Ascending aorta (tissue), 2 donors: ENCODE results near the gene CNPY4. TPM values are rescaled to one million over a fixed set of nuclear protein-coding genes. Genes with fewer than 3 reads are reported as not detected.

ENCODE experiments used
- DNase-seq, 2 donors: peaks; one replicate each; pipeline ENCODE4 v3.0.0-alpha.2; 2019; ENCODE audit warnings: low spot score in 2 of 2
- H3K27ac ChIP-seq, 2 donors: fragments of 200-600 bp; sonication (generic); one replicate each; pipeline ENCODE4 v1.5.1; 2016 to 2017; ENCODE audit warnings: mild to moderate bottlenecking in 1 of 2
- H3K27me3 ChIP-seq: fragments of 200-600 bp; sonication (generic); one replicate; pipeline ENCODE4 v1.5.1; 2017
- H3K36me3 ChIP-seq, 2 donors: fragments of 200-600 bp; sonication (generic); one replicate each; pipeline ENCODE4 v1.5.1; 2016
- H3K4me1 ChIP-seq, 2 donors: fragments of 200-600 bp; sonication (generic); one replicate each; pipeline ENCODE4 v1.5.1; 2016 to 2017; ENCODE audit warnings: mild to moderate bottlenecking in 1 of 2
- H3K4me3 ChIP-seq, 2 donors: fragments of 200-600 bp; sonication (generic); one replicate each; pipeline ENCODE4 v1.5.1; 2016 to 2017; ENCODE audit warnings: mild to moderate bottlenecking in 1 of 2
- H3K9me3 ChIP-seq, 2 donors: fragments of 200-600 bp; sonication (generic); one replicate each; pipeline ENCODE4 v1.5.1; 2016
- intact Hi-C: fragments of 100-400 bp; cut with DNase I; formaldehyde crosslinking; loops from one replicate; pipeline ENCODE4 v1.15.1; 2023
- total RNA-seq: library from RNA; depleted of rRNA; stranded (reverse); fragments of >200 nt; gene quantifications from one replicate; pipeline ENCODE4 v1.1.0, GENCODE V29; 2016
- TF ChIP-seq, protein P1 (sequence below), 3 experiments: fragments of 200-600 bp in 2 of 3; fragments of 450-650 bp in 1 of 3; sonication (generic) in 2 of 3; IDR thresholded peaks; one replicate each; pipeline ENCODE4 v1.5.1; 2016 to 2019; ENCODE audit warnings: antibody characterized with exemption in 3 of 3, mild to moderate bottlenecking in 1 of 3, moderate library complexity in 1 of 3

Gene CNPY4
- total RNA-seq, 1 donor from 2014 or later = 1.4 TPM

DNA sequence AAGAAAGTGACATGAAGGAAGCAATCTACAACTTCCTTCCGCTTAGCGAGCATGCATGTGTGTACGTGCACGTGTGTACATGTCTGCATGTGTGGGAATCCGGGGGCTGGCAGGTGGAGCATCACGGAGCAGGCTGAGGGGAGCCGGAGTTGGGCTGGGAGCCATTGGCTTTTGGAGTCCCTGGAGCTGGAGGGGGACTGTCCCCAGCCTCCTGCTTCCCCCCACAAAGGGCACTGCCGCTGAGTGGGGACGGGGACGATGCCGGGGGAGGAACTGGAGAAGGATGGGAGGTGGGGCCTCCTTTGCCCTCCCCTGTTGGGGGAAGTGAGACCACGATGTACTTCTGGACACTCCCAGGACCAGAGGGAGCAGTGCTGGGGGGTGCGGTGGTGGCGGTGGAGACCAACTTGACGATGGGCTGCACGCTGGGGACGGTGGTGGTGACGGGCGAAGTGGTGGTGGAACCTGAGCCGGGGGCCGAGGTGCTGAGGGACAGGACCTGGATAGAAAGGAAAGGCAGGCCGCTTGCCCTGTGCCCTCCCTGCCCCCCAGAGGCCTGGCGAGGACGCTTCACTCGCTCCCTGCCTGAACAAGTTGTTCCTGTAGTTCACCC, 12.2 kb upstream of the CNPY4 start:
- Histone ChIP-seq H3K9me3 (no peaks in the 10 kb centered on the region), H3K27me3 (no peaks in the 10 kb centered on the region), H3K27ac (no peak overlapping the region), H3K36me3 (peaks cover 64 to 79% of the 10 kb centered on the region in 2 donors), H3K4me3 (no peak overlapping the region), H3K4me1 (no peaks in the 10 kb centered on the region)
- intact Hi-C loops = no loop called here
- TF ChIP-seq, protein P1, sequence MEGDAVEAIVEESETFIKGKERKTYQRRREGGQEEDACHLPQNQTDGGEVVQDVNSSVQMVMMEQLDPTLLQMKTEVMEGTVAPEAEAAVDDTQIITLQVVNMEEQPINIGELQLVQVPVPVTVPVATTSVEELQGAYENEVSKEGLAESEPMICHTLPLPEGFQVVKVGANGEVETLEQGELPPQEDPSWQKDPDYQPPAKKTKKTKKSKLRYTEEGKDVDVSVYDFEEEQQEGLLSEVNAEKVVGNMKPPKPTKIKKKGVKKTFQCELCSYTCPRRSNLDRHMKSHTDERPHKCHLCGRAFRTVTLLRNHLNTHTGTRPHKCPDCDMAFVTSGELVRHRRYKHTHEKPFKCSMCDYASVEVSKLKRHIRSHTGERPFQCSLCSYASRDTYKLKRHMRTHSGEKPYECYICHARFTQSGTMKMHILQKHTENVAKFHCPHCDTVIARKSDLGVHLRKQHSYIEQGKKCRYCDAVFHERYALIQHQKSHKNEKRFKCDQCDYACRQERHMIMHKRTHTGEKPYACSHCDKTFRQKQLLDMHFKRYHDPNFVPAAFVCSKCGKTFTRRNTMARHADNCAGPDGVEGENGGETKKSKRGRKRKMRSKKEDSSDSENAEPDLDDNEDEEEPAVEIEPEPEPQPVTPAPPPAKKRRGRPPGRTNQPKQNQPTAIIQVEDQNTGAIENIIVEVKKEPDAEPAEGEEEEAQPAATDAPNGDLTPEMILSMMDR (IDR thresholded peaks at IDR 0.05) = no peak
- DNase-seq = no peak

DNA sequence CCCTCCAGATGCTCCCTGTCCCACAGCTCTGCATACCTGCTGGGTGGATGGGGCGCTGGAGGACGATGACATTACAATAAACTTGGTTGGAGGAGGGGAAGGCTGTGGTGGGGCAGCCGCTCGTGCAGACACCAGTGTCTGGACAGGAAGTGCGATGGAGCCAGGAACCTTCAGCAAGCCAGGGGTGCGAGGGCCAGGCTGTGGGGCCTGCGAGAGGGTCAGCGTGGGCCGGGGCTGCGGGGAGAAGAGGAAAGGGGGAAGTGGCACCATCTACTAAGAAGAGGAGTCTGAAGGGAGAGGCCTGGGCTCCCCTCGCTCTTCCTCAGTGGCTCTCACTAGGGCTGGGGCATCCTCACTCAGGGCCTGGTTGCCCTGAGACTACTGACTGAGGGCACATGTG, 11.5 kb upstream of the CNPY4 start:
- H3K9me3 ChIP-seq = no peaks in the 10 kb centered on the region
- no peak for DNase-seq
- TF ChIP-seq, protein P1 (IDR thresholded peaks at IDR 0.05) = no peak
- H3K27ac ChIP-seq = no peak overlapping the region
- H3K4me3 ChIP-seq = no peak overlapping the region
- intact Hi-C loops = no loop called here
- no peaks in the 10 kb centered on the region for H3K27me3 ChIP-seq
- H3K36me3 ChIP-seq = peaks cover 71 to 86% of the 10 kb centered on the region in 2 donors
- H3K4me1 ChIP-seq = no peaks in the 10 kb centered on the region

- no peak overlapping the region for H3K4me3 ChIP-seq
- intact Hi-C loops = no loop called here
- H3K4me1 ChIP-seq = no peaks in the 10 kb centered on the region
- DNase-seq = no peak
- no peaks in the 10 kb centered on the region for H3K9me3 ChIP-seq
- no peak overlapping the region for H3K27ac ChIP-seq
- H3K36me3 ChIP-seq = peaks cover 80 to 92% of the 10 kb centered on the region in 2 donors
- TF ChIP-seq, protein P1 (IDR thresholded peaks at IDR 0.05) = no peak
- no peaks in the 10 kb centered on the region for H3K27me3 ChIP-seq
These were observed 9.8 kb upstream of the CNPY4 start for GRCh38 chr7:100109521-100110163.

DNA sequence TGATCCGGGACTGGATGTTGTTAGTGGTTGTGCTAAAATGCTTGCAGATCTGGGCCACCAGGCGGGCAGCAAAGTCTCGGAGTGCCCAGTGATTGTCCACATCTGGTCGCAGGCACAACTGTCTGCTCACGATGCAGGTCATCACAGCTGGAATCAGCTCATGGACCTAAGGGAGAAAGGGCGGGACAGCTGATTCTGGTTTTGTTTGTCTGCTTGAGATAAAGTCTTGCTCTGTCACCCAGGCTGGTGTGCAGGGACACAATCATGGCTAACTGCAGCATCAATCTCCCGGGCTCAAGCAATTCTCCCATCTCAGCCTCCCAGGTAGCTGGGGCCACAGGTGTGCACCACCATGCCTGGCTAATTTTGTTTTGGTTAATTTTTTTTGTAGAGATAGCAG, 8.3 kb upstream of the CNPY4 start:
- intact Hi-C loops = no loop called here

DNA sequence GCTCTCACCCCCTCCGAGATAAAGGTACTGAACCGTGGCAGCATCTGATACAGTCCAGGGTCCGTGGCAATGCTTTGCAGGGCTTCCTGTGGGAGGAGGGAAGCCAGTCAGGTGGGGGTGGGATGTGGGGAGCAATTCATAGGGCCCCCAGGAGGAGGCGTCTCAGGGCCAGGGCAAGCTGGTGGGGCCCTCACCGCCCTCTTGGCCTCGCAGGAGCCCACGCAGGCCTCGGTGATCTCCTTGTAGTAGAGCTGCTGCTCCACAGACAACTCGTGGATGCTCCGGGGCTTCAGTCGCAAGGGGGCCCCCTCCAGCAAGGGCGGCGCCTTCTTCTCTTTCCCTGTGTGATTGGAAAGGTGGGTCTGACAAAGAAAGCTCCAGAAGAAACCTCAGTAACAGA, 7.5 kb upstream of the CNPY4 start:
- Histone ChIP-seq H3K9me3 (no peaks in the 10 kb centered on the region), H3K27ac (no peak overlapping the region), H3K4me1 (no peaks in the 10 kb centered on the region), H3K4me3 (no peak overlapping the region), H3K36me3 (peaks cover 64 to 70% of the 10 kb centered on the region in 2 donors), H3K27me3 (no peaks in the 10 kb centered on the region)
- intact Hi-C loops = no loop called here
- TF ChIP-seq, protein P1 (IDR thresholded peaks at IDR 0.05) = no peak
- DNase-seq = no peak

More for the DNA sequence above, 8.3 kb upstream of the CNPY4 start:
- Histone ChIP-seq H3K36me3 (peaks cover 72 to 77% of the 10 kb centered on the region in 2 donors), H3K9me3 (no peaks in the 10 kb centered on the region), H3K27ac (no peak overlapping the region), H3K27me3 (no peaks in the 10 kb centered on the region), H3K4me3 (no peak overlapping the region), H3K4me1 (no peaks in the 10 kb centered on the region)
- TF ChIP-seq, protein P1 (IDR thresholded peaks at IDR 0.05) = no peak
- DNase-seq = no peak
